Measurements from ENCODE around the gene FRAT1.

GRCh38 chr10:97355571-97355975, 36.5 kb downstream of the FRAT1 start:
- TF ChIP-seq, protein P1, sequence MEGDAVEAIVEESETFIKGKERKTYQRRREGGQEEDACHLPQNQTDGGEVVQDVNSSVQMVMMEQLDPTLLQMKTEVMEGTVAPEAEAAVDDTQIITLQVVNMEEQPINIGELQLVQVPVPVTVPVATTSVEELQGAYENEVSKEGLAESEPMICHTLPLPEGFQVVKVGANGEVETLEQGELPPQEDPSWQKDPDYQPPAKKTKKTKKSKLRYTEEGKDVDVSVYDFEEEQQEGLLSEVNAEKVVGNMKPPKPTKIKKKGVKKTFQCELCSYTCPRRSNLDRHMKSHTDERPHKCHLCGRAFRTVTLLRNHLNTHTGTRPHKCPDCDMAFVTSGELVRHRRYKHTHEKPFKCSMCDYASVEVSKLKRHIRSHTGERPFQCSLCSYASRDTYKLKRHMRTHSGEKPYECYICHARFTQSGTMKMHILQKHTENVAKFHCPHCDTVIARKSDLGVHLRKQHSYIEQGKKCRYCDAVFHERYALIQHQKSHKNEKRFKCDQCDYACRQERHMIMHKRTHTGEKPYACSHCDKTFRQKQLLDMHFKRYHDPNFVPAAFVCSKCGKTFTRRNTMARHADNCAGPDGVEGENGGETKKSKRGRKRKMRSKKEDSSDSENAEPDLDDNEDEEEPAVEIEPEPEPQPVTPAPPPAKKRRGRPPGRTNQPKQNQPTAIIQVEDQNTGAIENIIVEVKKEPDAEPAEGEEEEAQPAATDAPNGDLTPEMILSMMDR (IDR thresholded peaks at IDR 0.05): peak; percentile 31 to 58 (median 51)
- no peak for TF ChIP-seq POLR2A (IDR thresholded peaks at IDR 0.05)

Measured in uterus (tissue), 2 donors.